ENCODE results near the gene MOGAT3. TPM values are rescaled to one million over a fixed set of nuclear protein-coding genes. Genes with fewer than 3 reads are reported as not detected.

The MOGAT3 gene
- total and polyA plus RNA-seq, 2 experiments from 2014 or later, result 0.44 TPM; not detected in 1

GRCh38 chr7:101211501-101211900, 10.7 kb upstream of the MOGAT3 start (continued):
- TF ChIP-seq ZNF462 (CRISPR knock-in tag; IDR thresholded peaks at IDR 0.05) (no peak), NANOG (IDR thresholded peaks at IDR 0.05; ENCODE audit: borderline replicate concordance) (no peak)

- Histone ChIP-seq H3K27ac (ENCODE audit: low read depth) (no peak overlapping the region), H2AFZ (no peak overlapping the region), H4K20me1 (replicated peaks; ENCODE audit: insufficient read depth) (no peaks in the 10 kb centered on the region), H3K27me3 (ENCODE audit: insufficient read depth) (no peaks in the 10 kb centered on the region), H3K4me1 (ENCODE audit: insufficient read depth) (no peaks in the 10 kb centered on the region), H3K4me3 (no peak overlapping the region), H3K36me3 (ENCODE audit: insufficient read depth) (no peaks in the 10 kb centered on the region; the same call in 1 of the 2 replicates), H3F3A (replicated peaks; ENCODE audit: low read depth) (peaks cover 3% of the 10 kb centered on the region; the same call in 1 of the 2 replicates), H3K9me2 (ENCODE audit: insufficient read depth) (no peaks in the 10 kb centered on the region), H3K79me2 (replicated peaks; ENCODE audit: insufficient read depth) (no peaks in the 10 kb centered on the region), H3K4me2 (no peak overlapping the region)
- DNase-seq (ENCODE audit: low spot score) (no peak), ATAC-seq (no peak)
- Mint-ChIP-seq H3K4me1 (no peaks in the 10 kb centered on the region), H3K4me3 (no peak overlapping the region), H3K27ac (no peak overlapping the region), H3K27me3 (ENCODE audit: insufficient read depth, low read depth, poor library complexity) (peaks cover 5% of the 10 kb centered on the region), H3K36me3 (ENCODE audit: low read depth) (peaks cover 19% of the 10 kb centered on the region), H3K9me3 (no peaks in the 10 kb centered on the region)
- TF ChIP-seq ZNF331 (CRISPR knock-in tag; IDR thresholded peaks at IDR 0.05; ENCODE audit: low read depth) (no peak), ZNF114 (CRISPR knock-in tag; IDR thresholded peaks at IDR 0.05) (no peak), POLR2AphosphoS5 (IDR thresholded peaks at IDR 0.05; ENCODE audit: low read depth) (no peak), ZNF462 (CRISPR knock-in tag; IDR thresholded peaks at IDR 0.05) (no peak), NANOG (IDR thresholded peaks at IDR 0.05; ENCODE audit: borderline replicate concordance) (no peak), CTCF (conservative IDR thresholded peaks at IDR 0.05; ENCODE audit: low read depth in 2 of 2) (no peak), STAT1 (IDR thresholded peaks at IDR 0.05; ENCODE audit: unreplicated experiment) (no peak), EZH2 (IDR thresholded peaks at IDR 0.05; ENCODE audit: low read depth, unreplicated experiment) (no peak)
These were observed 9.3 kb upstream of the MOGAT3 start for GRCh38 chr7:101210143-101210542.
